HepG2 (cell line): ENCODE measurements around the gene TTC17. TPM values are rescaled to one million over a fixed set of nuclear protein-coding genes. Genes with fewer than 3 reads are reported as not detected.

ENCODE experiments used
- ATAC-seq: fragments of 200-7000 bp; cut with Tn5 transposase; 3 replicates; pipeline ENCODE4 v1.9.1; 2020; ENCODE audit warnings: mild to moderate bottlenecking, moderate library complexity
- BruUV-seq: library from RNA; stranded (reverse); fragments of 400-500 nt; replicated peaks from 2 replicates; lab custom pipeline; 2021; lab: Mats Ljungman, UMichigan
- CTCF ChIA-PET: fragments of 300-600 bp; formaldehyde crosslinking; extraction: SDS; loops from one replicate; lab custom pipeline; 2021; ENCODE audit warnings: low total read pairs, inconsistent platforms, low intra/inter-chr PET ratio; lab: Yijun Ruan, JAX
- POLR2A ChIA-PET: fragments of 350-600 bp; sonication (Branson Sonifier 250); formaldehyde crosslinking; loops from one replicate; lab custom pipeline; 2020; ENCODE audit warnings: antibody characterized with exemption, inconsistent platforms; lab: Yijun Ruan, JAX
- DNase-seq: peaks from one replicate; pipeline ENCODE4 v3.0.0-alpha.2; 2015; ENCODE audit warnings: low spot score
- FAIRE-seq: peaks from 3 replicates; lab custom pipeline; 2011; peaks lifted over from hg19 to GRCh38; lab: Jason Lieb, UNC
- H2AFZ ChIP-seq: one replicate; pipeline ENCODE4 v1.6.1; 2011; ENCODE audit warnings: low read length, inconsistent platforms
- H3K27ac ChIP-seq: fragments of 300-600 bp; 3 replicates; pipeline ENCODE4 v1.8.0; 2011; ENCODE audit warnings: mixed run types, mild to moderate bottlenecking, mixed read lengths, low read length, inconsistent platforms; ENCODE audit not compliant: insufficient read depth; ENCODE audit errors: extremely low read length
- H3K27me3 ChIP-seq, 2 experiments: fragments of 200-600 bp in 1 of 2; 2 replicates in 1 of 2; 3 replicates in 1 of 2; pipeline versions ENCODE4 v1.6.0 to v1.8.0; 2011; ENCODE audit warnings: low read length in 2 of 2, mild to moderate bottlenecking in 2 of 2, moderate library complexity in 2 of 2, inconsistent platforms in 1 of 2; ENCODE audit not compliant: insufficient read depth in 2 of 2, control insufficient read depth in 1 of 2
- H3K36me3 ChIP-seq, 2 experiments: fragments of 200-600 bp in 1 of 2; replicated peaks in 1 of 2; 2 replicates in 1 of 2; 3 replicates in 1 of 2; pipeline versions ENCODE4 v1.5.1 to v1.8.0; 2011; ENCODE audit warnings: low read length in 2 of 2, inconsistent platforms in 1 of 2; ENCODE audit not compliant: insufficient read depth in 2 of 2, control insufficient read depth in 1 of 2
- H3K4me1 ChIP-seq: 2 replicates; pipeline ENCODE4 v1.5.1; 2012; ENCODE audit warnings: low read length, inconsistent platforms; ENCODE audit not compliant: insufficient read depth
- H3K4me2 ChIP-seq: 2 replicates; pipeline ENCODE4 v1.6.0; 2011; ENCODE audit warnings: low read depth, low read length, inconsistent platforms
- H3K4me3 ChIP-seq, 3 experiments: fragments of 200-600 bp in 1 of 3; sonication (generic), shearing (Covaris generic) in 1 of 3; replicated peaks in 1 of 3; 2 replicates each; pipeline ENCODE4 v1.5.1; 2011 to 2016; ENCODE audit warnings: low read length in 3 of 3, inconsistent platforms in 2 of 3, low read depth in 2 of 3, mild to moderate bottlenecking in 2 of 3, control low read depth in 1 of 3, mixed read lengths in 1 of 3; ENCODE audit not compliant: insufficient read depth in 1 of 3
- H3K79me2 ChIP-seq: one replicate; pipeline ENCODE4 v1.6.1; 2011; ENCODE audit warnings: low read length, inconsistent platforms; ENCODE audit not compliant: insufficient read depth
- H3K9ac ChIP-seq: 2 replicates; pipeline ENCODE4 v1.6.0; 2011; ENCODE audit warnings: mild to moderate bottlenecking, low read depth, low read length, inconsistent platforms; ENCODE audit not compliant: insufficient read depth
- H3K9me3 ChIP-seq: 2 replicates; pipeline ENCODE4 v1.5.1; 2012; ENCODE audit warnings: mild to moderate bottlenecking, low read length
- H4K20me1 ChIP-seq: 2 replicates; pipeline ENCODE4 v1.6.0; 2011; ENCODE audit warnings: inconsistent platforms, mild to moderate bottlenecking, low read length, moderate library complexity; ENCODE audit not compliant: insufficient read depth
- CREM ChIP-seq, 2 experiments: sonication (generic) in 1 of 2; formaldehyde crosslinking in 1 of 2; IDR thresholded peaks; 2 replicates each; pipeline versions ENCODE4 v1.4.0 to v1.6.1; 2016 to 2020; ENCODE audit warnings: antibody characterized with exemption in 1 of 2, mild to moderate bottlenecking in 1 of 2, missing genetic modification reagents in 1 of 2
- HNRNPLL ChIP-seq: fragments of 200-400 bp; formaldehyde crosslinking; IDR thresholded peaks from 2 replicates; pipeline ENCODE4 v1.6.1; 2017; ENCODE audit warnings: mild to moderate bottlenecking, low read depth, low read length; ENCODE audit not compliant: poor library complexity, severe bottlenecking
- NCOR1 ChIP-seq: fragments of 200-600 bp; sonication (generic); IDR thresholded peaks from 2 replicates; pipeline ENCODE4 v1.7.0; 2017; ENCODE audit warnings: antibody characterized with exemption, low read length, borderline replicate concordance
- NFKBIZ ChIP-seq: IDR thresholded peaks from 2 replicates; pipeline ENCODE4 v1.6.1; 2018; ENCODE audit warnings: missing genetic modification reagents, missing compliant biosample characterization
- NFRKB ChIP-seq: fragments of 450-650 bp; IDR thresholded peaks from 2 replicates; pipeline ENCODE4 v1.6.1; 2017
- PRDM4 ChIP-seq: sonication (generic); formaldehyde crosslinking; IDR thresholded peaks from 2 replicates; pipeline ENCODE4 v1.9.0; 2021; ENCODE audit warnings: missing genetic modification reagents, borderline replicate concordance
- RXRA ChIP-seq: sonication (generic); formaldehyde crosslinking; IDR thresholded peaks from 2 replicates; pipeline ENCODE4 v1.5.1; 2020; ENCODE audit warnings: missing genetic modification reagents
- SNRNP70 ChIP-seq: fragments of 200-400 bp; formaldehyde crosslinking; IDR thresholded peaks from 2 replicates; pipeline ENCODE4 v1.6.1; 2017; ENCODE audit warnings: mild to moderate bottlenecking, low read depth, low read length, moderate library complexity
- THAP9 ChIP-seq: sonication (generic); formaldehyde crosslinking; IDR thresholded peaks from 2 replicates; pipeline ENCODE4; 2020; ENCODE audit warnings: missing genetic modification reagents, mild to moderate bottlenecking, borderline replicate concordance
- ZNF17 ChIP-seq: sonication (generic); formaldehyde crosslinking; IDR thresholded peaks from 2 replicates; pipeline ENCODE4 v1.5.0; 2020; ENCODE audit warnings: mild to moderate bottlenecking, missing genetic modification reagents
- ZNF577 ChIP-seq: sonication (generic); formaldehyde crosslinking; IDR thresholded peaks from 2 replicates; pipeline ENCODE4 v1.4.0; 2020; ENCODE audit warnings: mild to moderate bottlenecking, low read depth, missing genetic modification reagents, borderline replicate concordance
- ZSCAN9 ChIP-seq: IDR thresholded peaks from 2 replicates; pipeline ENCODE4 v1.6.1; 2016; ENCODE audit warnings: borderline replicate concordance
- WGBS: methylation state at CpG from one replicate; pipeline ENCODE4 v1.1.6; 2017; ENCODE audit warnings: low lambda C conversion rate; 5-methylcytosine and 5-hydroxymethylcytosine counted together
- in situ Hi-C: cut with HindIII; loops from 2 replicates; pipeline ENCODE4 v1.10.0; 2017; ENCODE audit warnings: low pct_unique_long_range_greater_than_20kb; ENCODE audit not compliant: extremely low pct_ligation_motif_present
- intact Hi-C: fragments of 100-400 bp; cut with micrococcal nuclease; formaldehyde crosslinking; loops from one replicate; pipeline ENCODE4 v1.10.0; 2022; ENCODE audit not compliant: unreplicated experiment
- polyA plus RNA-seq, 8 experiments: library from polyadenylated mRNA; depleted of rRNA in 3 of 8; stranded (reverse) in 7 of 8; unstranded in 1 of 8; fragments of >200 nt; fragmentation: Illumina TruSeq in 4 of 8; extraction: Trizol in 4 of 8; gene quantifications; 2 replicates each; pipeline versions ENCODE4 v1.2.1 to v1.2.3, GENCODE V29; 2011 to 2016; ENCODE audit warnings: low read depth in 4 of 8, missing spikeins in 1 of 8, mixed read lengths in 1 of 8; ENCODE audit not compliant: insufficient read depth in 1 of 8
- total RNA-seq, 5 experiments: library from RNA; depleted of rRNA; stranded (reverse); fragments of >200 nt; fragmentation: Illumina TruSeq; extraction: Trizol; gene quantifications; 2 replicates each; pipeline ENCODE4 v1.2.3, GENCODE V29; 2016; ENCODE audit warnings: low read depth in 1 of 5

TTC17 gene
- total and polyA plus RNA-seq, 2 of the 13 experiments (the other 11 are each of a cell fraction or from before 2014, with no cell fraction given), result 55.9 to 99.7 TPM

GRCh38 chr11:43516316-43516850 lies 157.7 kb downstream of the TTC17 start:
- Histone ChIP-seq H3K27ac (no peak overlapping the region), H3K4me2 (no peak overlapping the region), H3K4me1 (no peaks in the 10 kb centered on the region), H3K4me3 (no peak overlapping the region), H3K9ac (no peak overlapping the region), H4K20me1 (no peaks in the 10 kb centered on the region), H3K9me3 (no peaks in the 10 kb centered on the region), H3K36me3 (no peaks in the 10 kb centered on the region), H2AFZ (no peak overlapping the region), H3K79me2 (no peaks in the 10 kb centered on the region), H3K27me3 (peaks cover 0 to 23% of the 10 kb centered on the region in 2 experiments; a peak in 2 of 5 replicates)
- ATAC-seq, result no peak
- CTCF ChIA-PET, result no interaction called here
- POLR2A ChIA-PET, result no interaction called here
- in situ Hi-C loops (no loop called here), intact Hi-C loops (no loop called here)
- TF ChIP-seq PRDM4 (CRISPR knock-in tag) (no peak), ZSCAN9 (no peak), ZNF577 (CRISPR knock-in tag) (no peak), SNRNP70 (no peak), NFRKB (no peak), NCOR1 (no peak)
- no peak for FAIRE-seq
- no TSS peak for BruUV-seq
- WGBS, result 0% methylated on average over 2 of the region's 8 CpGs
- no peak for DNase-seq

GRCh38 chr11:43517518-43517917 lies 158.8 kb downstream of the TTC17 start:
- H3K4me2 ChIP-seq, result no peak overlapping the region
- H2AFZ ChIP-seq, result no peak overlapping the region
- no peaks in the 10 kb centered on the region for H3K36me3 ChIP-seq
- no peak for FAIRE-seq
- 28% methylated on average over 2 of the region's 2 CpGs for WGBS
- no peaks in the 10 kb centered on the region for H3K4me1 ChIP-seq
- intact Hi-C loops, result no loop called here
- H4K20me1 ChIP-seq, result no peaks in the 10 kb centered on the region
- no peaks in the 10 kb centered on the region for H3K9me3 ChIP-seq
- no peak overlapping the region for H3K9ac ChIP-seq
- H3K4me3 ChIP-seq, result no peak overlapping the region
- in situ Hi-C loops, result no loop called here
- no peak for DNase-seq
- H3K27me3 ChIP-seq, result peaks cover 0 to 20% of the 10 kb centered on the region in 2 experiments; a peak in 3 of 5 replicates
- no TSS peak for BruUV-seq
- no peak for ATAC-seq
- no peaks in the 10 kb centered on the region for H3K79me2 ChIP-seq
- ChIA-PET POLR2A (no interaction called here), CTCF (no interaction called here)
- no peak overlapping the region for H3K27ac ChIP-seq
- TF ChIP-seq THAP9 (CRISPR knock-in tag) (no peak), CREM (IDR thresholded peaks at IDR 0.05) (no peak), CREM (CRISPR knock-in tag; IDR thresholded peaks at IDR 0.05) (no peak), HNRNPLL (no peak), RXRA (CRISPR knock-in tag) (no peak), NFKBIZ (CRISPR knock-in tag) (no peak), ZNF17 (CRISPR knock-in tag) (no peak)
